Fibroblast of upper back skin (primary cell): ENCODE measurements around the gene LENEP.
A peak's percentile ranks its signal among the peaks of the same experiment; 100 is the strongest.

Experiments
- DNase-seq: peaks from one replicate; pipeline ENCODE4 v3.0.0-alpha.2; 2013

The LENEP gene

GRCh38 chr1:154961207-154962155 is 31.9 kb upstream of the LENEP start, which contains the start of gene PYGO2:
Gene PYGO2, minus strand, starts transcription at chr1:154961782. Its CDS starts 206 bp downstream, at chr1:154961576.
- DNase-seq: peak; percentile 70

GRCh38 chr1:154962156-154962749 is 31.1 kb upstream of the LENEP start:
- DNase-seq: no peak

GRCh38 chr1:154962795-154963330 is 30.5 kb upstream of the LENEP start:
- no peak for DNase-seq

GRCh38 chr1:154963643-154964042 is 29.7 kb upstream of the LENEP start:
- no peak for DNase-seq

GRCh38 chr1:154964359-154964758 is 29.0 kb upstream of the LENEP start:
- no peak for DNase-seq

- DNase-seq: no peak
These were observed 27.3 kb upstream of the LENEP start for GRCh38 chr1:154966111-154966510.

GRCh38 chr1:154967331-154967950 is 25.9 kb upstream of the LENEP start:
- DNase-seq: no peak

GRCh38 chr1:154968731-154969130 is 24.7 kb upstream of the LENEP start:
- DNase-seq: no peak

GRCh38 chr1:154969246-154969645 is 24.1 kb upstream of the LENEP start:
- no peak for DNase-seq

GRCh38 chr1:154969860-154970452 is 23.4 kb upstream of the LENEP start:
- DNase-seq: no peak

GRCh38 chr1:154970631-154971340 is 22.6 kb upstream of the LENEP start, which contains the start of gene SHC1:
Gene SHC1, minus strand, starts transcription at chr1:154970747. Its CDS starts 221 bp downstream, at chr1:154970526.
- peak; percentile 97 for DNase-seq

GRCh38 chr1:154971341-154971998 is 21.9 kb upstream of the LENEP start:
- no peak for DNase-seq

- peak; percentile 89 for DNase-seq
These were observed 21.2 kb upstream of the LENEP start for GRCh38 chr1:154972213-154972516.

GRCh38 chr1:154972517-154973343 is 20.7 kb upstream of the LENEP start:
- peak; percentile 98 for DNase-seq

- peak; percentile 97 for DNase-seq
These were observed 19.9 kb upstream of the LENEP start for GRCh38 chr1:154973344-154974101.

- DNase-seq: peak; percentile 100
These were observed 19.1 kb upstream of the LENEP start, which contains the start of gene CKS1B for GRCh38 chr1:154974102-154974807. Gene CKS1B, plus strand, starts transcription at chr1:154974681. Its CDS starts 65 bp downstream, at chr1:154974746.

GRCh38 chr1:154974808-154975408 is 18.5 kb upstream of the LENEP start:
- peak; percentile 97 for DNase-seq

GRCh38 chr1:154975409-154976059 is 17.9 kb upstream of the LENEP start:
- peak; percentile 55 for DNase-seq
